Right kidney (tissue), 9 donors: Measurements from ENCODE around the gene POU2AF2.
"Not testable (repeated sequence)": the region's sequence is repeated elsewhere in the genome, so short reads cannot be mapped to it uniquely, and the experiment has no call there.

Experiments used
- DNase-seq: peaks from one replicate; pipeline ENCODE4 v3.0.0-alpha.2; 2016
- long read RNA-seq, 8 donors: transcript quantifications; one replicate each; lab custom pipeline, GENCODE V29; 2026

The POU2AF2 gene, protein sequence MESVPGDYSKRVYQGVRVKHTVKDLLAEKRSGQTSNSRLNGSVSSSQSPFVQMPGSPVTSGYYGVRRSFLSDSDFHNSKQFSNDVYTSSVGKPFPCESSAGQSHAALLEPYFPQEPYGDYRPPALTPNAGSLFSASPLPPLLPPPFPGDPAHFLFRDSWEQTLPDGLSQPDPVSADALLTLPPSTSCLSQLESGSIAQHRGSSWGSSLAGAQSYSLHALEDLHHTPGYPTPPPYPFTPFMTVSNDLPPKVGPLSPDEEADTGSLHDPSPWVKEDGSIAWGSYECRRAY
- long read RNA-seq, donor 1 = 0 reads
- long read RNA-seq, donor 2 = 0 reads
- long read RNA-seq, donor 3 = 0 reads
- long read RNA-seq, donor 4 = 0 reads
- long read RNA-seq, donor 5 = 0 reads
- long read RNA-seq, donor 6 = 0 reads
- long read RNA-seq, donor 7 = 0 reads
- long read RNA-seq, donor 8 = 0 reads

DNA sequence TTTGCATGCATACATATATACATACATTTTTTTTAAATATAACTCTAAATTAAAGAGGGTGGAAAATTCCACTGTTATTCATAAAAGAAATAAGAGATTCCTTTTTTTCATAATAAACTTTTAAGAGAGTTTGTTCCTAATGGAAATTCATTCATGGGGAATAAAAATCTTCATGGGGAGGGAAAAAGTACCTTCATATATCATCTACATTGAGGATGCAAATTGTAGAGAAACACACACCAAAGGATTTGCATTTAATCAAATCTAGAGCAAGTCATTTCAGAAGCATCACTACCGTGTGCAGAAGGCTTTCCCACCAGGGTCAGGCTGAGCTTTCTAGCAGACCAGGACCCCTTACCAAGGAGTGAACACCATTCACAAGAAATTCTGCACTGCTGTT lies at the start of gene POU2AF2:
Gene POU2AF2, plus strand, starts transcription at position 301 of the 400 bp plus-strand sequence. CDS start 129 bp downstream, outside the sequence.
- no peak for DNase-seq

DNA sequence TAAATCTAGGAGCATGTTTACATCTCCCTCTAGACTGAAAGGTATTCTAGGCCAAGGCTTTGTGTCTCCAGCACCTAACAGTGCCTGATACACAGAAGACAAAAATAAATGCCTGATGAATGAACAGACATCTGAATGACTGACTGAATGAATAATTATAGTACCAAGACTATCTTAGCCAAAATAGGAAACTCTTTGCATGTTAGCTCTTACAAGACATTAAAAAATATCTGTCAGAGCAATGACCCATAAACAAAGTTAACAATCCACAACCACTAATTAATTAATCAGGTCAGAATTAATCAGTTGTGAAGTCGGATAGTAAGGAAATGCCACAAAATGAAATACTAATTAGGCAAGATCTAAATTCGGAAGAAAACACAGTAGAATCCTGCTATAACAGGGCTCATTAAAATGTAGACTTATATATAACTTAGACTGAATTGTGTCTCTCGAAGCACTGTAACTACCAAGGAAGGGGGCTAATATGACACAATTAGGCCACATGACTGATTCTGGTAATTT lies 45.5 kb upstream of the POU2AF2 start:
- DNase-seq = no peak

DNA sequence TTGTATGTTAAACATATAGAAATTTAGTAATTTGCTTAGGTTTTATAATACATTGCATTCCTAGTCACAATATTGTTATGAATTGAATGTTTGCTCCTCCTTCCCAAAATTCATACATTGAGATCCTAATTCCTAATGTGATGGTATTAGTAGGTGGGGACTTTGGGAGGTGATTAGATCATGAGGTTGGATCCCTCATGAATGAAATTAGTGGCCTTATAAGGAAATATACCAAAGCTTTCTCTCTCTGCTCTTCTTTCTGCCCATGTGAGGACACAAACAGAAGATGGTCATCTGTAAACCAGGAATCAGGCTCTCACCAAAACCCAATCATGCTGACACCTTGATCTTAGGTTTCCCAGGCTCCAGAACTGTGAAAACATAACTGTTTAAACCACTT lies 41.3 kb upstream of the POU2AF2 start:
- DNase-seq = no peak

DNA sequence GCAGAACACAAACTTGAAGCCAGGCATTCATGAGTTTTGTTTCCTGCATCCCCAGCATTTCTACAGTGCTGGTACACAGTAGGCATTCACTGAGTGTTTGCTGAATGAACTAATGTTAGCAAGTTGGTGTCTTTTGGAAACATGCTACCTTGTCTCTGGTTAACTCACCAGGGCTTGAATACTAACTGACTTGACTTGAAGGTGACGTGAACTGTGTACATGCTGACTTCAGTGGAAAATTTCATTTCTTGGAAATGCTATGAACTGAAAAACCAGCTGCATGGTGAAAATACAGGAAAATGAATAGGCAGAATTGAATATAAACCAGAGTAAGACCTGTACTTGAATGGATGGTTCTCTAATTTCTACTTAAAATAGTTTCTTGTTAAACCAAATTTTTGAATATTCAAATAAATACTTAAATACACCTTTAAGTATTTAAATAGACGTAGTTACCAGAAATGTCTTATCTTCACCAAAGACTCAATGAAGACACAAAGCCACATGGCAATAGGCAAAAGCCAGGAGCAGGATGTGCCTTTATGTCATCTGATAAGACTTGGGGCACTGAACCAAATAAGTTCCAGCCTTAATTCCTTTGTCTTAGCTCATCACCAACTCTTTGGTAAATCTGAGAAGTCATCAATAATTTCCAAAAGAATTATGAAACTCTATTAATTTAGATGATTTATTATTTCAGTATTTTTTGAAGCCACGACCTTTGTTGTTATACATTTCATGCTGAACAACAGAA lies 39.7 kb upstream of the POU2AF2 start:
- no peak for DNase-seq

DNA sequence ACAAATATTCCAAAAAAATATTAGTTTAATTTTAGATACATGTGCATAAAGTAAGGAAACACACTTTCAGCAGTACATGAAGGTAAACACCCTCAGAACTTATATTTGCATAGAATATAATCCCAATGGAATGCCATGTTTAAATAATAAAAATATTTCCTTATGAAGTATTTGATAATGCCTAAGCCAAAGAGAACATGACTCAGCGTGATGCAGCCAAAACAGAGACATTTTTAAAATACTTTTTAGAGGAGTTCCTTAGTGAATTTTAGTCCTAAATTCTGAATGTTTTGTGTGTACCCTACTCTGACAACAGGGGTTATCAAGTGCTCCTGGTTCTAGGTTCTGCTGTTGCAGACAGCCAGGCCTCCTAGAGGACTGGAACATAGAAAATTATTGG lies 39.1 kb upstream of the POU2AF2 start:
- DNase-seq = no peak

DNA sequence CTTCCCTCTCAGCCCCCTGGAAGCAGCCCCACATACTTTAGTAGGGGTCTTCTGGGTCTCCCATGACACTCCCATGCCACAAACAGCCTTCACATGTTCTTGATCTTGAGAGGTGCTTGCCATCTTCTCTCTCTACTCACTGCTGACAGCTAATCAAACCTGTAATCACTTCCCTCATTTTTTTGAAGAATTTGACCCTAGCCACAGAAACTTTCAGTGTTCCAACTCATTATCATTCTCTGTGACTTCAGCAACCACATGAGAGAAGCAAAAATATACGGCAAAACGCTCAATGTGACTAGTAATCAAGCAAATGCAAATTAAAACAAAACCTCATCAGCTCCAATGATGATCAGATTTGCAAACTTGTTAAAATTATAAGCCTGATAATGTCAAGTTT lies 38.3 kb upstream of the POU2AF2 start:
- no peak for DNase-seq

DNA sequence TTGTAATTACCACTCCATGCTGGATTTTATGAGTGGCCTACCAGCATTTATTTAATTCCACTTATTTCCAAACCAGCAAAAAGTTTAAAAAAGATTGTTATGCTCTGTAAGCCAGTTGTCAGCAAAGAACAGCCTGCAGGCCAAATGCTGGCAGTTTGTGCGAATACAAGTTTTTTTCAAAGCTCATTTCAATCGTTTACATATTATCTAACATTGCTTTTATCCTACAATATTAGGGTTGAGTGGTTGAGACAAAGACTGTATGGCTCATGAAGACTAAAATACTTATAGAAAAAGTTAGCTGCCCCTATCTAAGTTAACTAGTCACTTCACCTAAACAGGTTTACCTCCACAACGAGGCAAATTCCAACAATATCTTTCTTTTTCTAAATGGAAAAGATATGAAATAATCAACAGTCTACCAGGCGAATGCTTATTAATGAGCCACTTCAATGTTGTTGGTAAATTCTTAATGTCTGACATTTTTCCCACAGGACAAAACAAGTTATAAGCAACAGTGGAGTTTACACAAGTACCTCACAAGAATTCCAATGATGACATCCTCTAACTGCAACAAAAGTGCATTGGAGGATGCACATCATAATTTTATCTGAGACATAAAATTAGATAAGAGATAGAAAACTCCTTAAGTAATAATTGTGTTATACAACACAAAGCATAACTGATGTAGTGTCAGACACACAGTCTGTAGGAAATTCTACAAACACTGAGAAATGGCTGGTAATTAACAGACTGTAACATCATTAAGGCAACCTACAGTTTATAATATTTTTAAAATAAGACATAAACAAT lies 35.8 kb upstream of the POU2AF2 start:
- DNase-seq = no peak

DNA sequence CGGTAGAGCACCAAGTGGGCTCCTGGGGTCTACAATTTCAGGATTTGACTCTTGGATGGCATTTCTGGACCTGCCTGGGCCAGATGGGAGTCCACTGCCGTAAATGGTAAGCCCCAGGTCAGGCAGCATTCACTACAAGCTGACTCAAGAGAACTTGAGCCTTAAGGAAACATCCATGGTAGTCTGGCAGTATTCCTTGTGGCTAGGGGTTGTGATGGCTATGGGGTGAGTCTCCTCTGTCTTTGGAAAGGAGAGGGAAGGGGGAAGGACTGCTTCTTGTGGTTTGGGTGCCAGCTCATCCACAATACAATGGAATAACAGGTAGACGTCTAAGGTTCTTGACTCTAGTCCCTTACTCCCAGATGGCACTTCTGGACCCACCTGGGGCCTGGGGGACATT lies 32.3 kb upstream of the POU2AF2 start:
- DNase-seq = no peak

DNA sequence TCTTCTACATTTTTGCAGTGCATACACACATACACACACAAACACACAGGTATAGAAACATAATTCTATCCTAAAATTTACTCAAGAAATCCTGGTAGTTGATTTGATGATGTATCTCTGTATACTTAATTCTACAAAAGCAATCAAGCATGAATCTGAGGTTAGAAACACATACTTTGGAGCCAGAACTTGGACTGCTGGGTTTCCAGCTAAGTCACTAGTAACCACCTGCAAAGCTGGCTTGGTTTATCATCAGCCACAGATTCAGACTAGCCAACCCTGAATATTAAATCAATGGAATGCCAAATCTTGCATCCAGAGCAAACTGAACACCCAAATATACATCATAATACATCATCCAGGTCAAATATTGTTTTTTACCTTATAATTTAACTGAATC lies 24.8 kb upstream of the POU2AF2 start:
- DNase-seq = no peak

DNA sequence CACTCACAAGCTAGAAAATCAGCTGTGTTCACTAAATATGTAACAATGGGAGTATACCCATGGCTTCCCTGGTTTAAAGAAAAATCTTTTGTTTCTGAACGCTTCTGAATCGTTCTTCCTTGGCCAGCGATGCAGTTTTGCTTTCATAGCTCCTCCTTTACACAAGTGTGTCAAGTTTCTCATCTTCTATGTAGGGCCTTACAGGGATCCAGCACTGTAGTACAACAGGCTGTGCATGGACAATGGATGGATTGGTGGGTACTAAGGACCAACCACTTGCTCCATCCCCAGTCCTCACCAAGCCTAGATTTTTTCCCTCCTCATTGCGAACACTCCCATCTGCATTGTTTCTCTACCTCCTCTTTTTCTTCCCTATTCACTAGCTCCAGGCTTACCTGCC lies 24.3 kb upstream of the POU2AF2 start:
- DNase-seq = no peak

DNA sequence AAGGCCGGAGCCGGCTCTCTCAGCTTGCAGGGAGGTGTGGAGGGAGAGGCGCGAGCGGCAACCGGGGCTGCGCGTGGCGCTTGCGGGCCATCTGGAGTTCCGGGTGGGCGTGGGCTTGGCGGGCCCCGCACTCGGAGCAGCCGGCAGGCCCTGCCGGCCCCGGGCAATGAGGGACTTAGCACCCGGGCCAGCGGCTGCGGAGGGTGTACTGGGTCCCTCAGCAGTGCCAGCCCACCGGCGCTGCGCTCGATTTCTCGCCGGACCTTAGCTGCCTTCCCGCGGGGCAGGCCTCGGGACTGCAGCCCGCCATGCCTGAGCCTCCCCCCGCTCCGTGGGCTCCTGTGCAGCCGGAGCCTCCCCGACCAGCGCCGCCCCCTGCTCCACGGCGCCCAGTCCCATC lies 23.6 kb upstream of the POU2AF2 start:
- not testable (repeated sequence) for DNase-seq

DNA sequence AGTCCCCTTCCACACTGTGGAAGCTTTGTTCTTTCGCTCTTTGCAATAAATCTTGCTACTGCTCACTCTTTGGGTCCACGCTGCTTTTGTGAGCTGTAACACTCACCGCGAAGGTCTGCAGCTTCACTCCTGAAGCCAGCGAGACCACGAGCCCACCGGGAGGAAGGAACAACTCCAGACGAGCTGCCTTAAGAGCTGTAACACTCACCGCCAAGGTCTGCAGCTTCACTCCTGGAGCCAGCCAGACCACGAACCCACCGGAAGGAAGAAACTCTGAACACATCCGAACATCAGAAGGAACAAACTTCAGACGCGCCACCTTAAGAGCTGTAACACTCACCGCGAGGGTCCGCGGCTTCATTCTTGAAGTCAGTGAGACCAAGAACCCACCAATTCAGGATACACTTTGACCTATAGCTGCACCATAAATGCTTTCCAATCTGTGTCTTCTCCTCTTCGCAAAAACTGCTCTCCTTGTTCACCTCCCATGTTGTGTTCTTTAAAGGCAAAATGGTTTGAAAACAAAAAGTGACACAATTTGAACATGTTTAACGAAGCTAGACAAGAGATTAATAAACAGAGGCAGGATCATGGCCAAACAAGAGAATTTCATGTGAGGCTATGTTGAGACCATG lies 22.6 kb upstream of the POU2AF2 start:
- not testable (repeated sequence) for DNase-seq

DNA sequence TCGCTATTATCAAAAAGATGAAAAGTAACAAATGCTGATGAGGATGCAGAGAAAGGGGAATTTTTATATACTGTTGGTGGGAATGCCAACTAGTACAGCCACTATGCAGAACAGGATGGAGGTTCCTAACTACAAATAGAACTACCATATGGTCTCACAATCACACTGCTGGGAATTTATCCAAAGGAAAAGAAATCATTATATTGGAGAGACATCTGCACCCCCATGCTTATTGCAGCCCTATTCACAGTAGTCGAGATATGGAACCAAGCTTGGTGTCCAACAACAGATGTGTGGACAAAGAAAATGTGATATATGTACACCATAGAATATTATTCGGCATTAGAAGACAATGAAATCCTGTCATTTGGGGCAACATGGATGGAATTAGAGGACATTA lies 19.6 kb upstream of the POU2AF2 start:
- DNase-seq = no peak

DNA sequence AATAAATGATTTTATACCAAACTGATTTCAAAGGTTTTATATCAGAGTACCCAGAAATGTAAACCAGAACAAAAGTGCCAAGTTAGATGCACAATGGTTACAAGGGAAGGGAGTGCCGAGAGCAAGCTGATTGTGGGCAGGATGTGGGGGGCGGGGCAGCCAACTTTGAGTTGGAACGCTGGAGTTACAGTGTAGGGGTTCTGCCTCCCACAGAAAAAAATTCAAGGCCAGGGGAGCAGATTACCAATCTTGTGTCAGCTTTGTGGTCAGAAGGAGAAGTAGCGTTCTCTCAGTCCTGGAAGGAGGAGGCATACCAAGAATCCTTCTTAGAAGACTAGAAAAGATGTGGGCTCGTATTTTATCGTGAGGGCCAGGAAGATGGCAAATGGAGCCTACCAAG lies 15.9 kb upstream of the POU2AF2 start:
- no peak for DNase-seq

DNA sequence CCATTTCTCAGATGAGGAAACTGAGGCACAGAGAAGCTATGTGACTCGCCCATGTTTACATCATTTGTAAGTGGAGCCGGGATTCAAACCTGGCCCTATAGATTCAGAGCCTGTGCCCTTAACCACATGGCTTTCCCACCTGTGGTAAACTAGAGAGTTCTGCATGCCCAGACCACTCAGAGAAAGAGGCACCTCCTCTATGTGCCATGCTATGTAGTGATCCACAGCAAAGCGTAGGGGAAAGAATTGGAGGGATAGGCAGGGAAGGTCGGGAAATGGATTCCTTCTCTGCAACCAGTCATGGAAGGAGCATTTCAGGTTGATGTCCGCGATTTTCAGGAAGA lies 15.4 kb upstream of the POU2AF2 start:
- no peak for DNase-seq

DNA sequence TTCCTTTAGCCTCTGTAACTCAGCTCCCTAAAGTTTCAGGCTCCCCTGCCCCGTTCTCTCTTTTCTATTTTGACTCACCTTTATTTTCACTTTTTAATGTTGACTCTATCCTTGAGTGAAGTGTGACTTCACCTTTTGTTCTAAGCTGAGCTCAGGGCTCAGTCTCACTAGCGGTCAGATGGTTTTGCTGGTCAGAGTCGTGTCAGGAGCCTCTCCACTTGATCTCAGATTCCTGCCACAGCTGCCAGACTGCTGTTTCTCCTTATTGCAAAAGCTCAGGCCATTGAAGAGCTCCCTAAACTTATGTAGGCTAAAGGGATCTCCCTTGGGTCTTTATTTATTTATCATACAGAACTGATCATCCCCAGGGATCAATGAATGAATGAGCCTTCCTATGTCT lies 13.7 kb upstream of the POU2AF2 start:
- no peak for DNase-seq

DNA sequence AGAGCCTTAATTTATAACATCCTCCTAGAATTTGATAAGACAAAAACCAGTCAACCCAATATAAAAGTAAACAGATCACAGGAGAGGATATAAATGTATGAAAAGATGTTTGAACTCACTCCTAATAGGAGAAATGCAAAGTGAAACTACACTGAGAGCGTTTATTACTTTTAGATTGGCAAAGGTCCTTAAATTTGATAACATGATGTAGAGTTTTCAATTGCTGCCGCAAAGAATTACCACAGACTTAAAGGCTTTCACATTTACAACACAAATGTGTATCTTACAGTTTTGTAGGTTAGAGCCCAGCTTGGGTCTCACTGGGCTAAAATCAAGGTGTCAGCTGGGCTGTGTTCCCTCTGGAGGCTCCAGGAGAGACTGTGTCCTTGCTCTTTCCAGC lies 9.1 kb upstream of the POU2AF2 start:
- DNase-seq = no peak

DNA sequence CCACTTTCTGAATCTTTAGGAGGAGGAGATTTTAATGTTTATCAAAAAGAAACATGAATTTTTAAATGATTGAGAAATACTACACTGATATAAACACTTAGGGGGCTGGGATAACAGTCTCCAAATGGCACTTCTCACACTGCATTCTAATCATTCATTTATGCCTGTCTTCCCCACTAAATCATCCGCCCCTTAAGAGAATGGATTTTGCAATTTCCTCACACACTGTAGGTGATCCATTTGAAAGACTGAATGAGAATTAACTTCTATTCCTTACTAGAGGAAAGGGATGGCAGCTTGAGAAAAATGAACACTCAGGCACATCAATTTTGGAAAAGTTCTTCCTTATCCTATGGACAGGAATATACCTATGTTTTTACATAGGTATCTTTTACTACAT lies 7.6 kb upstream of the POU2AF2 start:
- DNase-seq = no peak

DNA sequence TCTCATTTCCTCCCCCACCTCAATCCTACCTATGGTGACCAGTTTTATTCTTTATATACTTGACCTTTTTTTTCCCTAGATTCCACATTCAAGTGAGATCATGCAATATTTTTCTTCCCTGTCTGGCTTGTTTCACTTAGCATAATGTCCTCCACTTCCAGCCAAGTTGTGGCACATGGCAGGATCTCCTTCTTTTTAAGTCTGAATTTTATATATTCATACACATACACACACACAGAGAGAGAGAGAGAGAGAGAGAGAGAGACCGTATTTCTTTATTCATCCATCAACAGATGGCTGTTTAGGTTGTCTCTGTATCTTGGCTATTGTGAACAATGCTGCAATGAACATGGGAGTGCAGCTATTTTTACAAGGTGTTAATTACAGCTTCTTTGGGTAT lies 1.4 kb downstream of the POU2AF2 start:
- no peak for DNase-seq

DNA sequence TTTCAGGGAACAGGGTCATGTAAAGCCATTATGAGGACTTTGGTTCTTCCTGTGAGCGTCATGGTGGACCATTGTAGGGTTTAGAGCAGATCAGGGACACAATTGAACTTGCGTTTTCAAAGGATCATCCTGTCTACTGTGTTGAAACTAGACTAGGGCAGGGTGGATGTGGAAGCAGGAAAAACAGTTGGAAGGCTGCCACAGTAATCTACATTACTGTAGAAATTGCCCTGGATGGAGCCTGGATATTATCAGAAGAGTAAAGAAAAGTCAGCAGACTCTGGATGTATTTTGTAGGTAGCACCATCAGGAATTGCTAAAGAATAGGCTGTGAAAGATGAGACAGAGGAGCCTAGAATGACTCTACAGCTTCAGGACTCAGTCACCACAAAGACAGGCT lies 5.4 kb downstream of the POU2AF2 start:
- DNase-seq = no peak

DNA sequence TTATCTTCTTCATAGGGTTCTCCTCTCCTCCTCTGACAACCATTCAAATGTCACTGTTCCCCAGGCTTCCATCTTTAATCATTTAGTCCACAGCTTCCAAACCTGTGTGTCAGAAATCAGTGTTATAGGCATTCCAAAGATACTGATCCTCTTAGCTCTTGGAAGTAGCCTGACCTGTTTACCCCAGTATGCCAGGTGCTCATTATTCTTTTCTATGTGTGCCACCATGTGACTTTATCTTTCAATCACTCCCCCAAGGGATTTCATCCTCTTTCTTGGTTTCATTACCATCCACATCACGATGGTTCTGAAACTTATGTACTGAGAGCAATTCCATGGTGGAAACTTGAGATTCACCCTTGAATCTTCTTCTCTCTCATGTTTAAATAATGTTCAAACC lies 7.6 kb downstream of the POU2AF2 start:
- no peak for DNase-seq

DNA sequence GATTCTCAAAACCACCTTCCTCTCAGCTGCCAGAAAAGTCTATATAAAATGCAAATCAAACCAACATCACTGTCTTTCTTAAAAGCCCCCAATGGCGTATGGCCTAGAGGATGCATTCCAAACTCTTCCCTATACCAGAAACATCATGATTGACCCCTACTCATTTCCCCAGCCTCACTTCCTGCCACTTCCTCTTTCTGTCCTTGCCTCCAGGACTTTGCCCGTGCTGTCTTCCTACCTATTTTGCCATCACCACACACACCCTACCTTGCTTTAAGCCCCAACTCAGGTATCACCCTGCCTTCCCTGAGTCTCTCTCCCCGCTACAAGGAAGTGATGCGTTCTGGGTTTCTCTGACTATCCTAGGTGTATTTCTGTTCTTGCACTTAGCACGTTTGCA lies 8.1 kb downstream of the POU2AF2 start:
- no peak for DNase-seq
